Muscle of back (tissue), 11 donors: ENCODE measurements around the gene TGFBRAP1. TPM values are rescaled to one million over a fixed set of nuclear protein-coding genes. Genes with fewer than 3 reads are reported as not detected.

Experiments used
- DNase-seq, 3 donors: peaks; one replicate each; pipeline versions ENCODE4 v3.0.0 to v3.0.0-alpha.2; 2013
- polyA plus RNA-seq, 10 donors: library from polyadenylated mRNA; unstranded; fragments of 120-200 nt; gene quantifications; one replicate each; pipeline ENCODE4 v1.2.1, GENCODE V29; 2013; ENCODE audit not compliant: insufficient read length in 10 of 10

TGFBRAP1 gene
- polyA plus RNA-seq, 10 donors, result 7.3 to 10.0 (median 9.4) TPM

DNA sequence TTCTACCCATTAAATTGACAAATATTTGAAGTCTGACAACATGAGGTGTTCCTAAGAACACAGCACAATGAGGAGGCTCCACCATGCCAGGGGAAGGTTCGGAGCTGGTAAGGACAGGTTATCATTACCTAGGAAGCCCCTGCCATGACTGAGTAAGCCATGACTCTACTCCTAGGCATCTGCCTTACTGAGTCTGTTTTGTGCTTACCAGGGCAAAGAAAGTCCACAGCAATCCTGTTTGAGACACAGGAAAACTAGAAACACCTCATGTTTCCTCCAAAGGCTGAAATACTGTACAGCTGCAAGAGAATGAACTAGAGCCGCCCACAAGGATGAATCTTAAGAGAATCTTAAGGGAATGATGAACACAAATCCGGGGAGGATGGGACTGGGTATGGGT lies 11.6 kb downstream of the TGFBRAP1 start:
- no peak for DNase-seq

- no peak for DNase-seq
These were observed 14.2 kb downstream of the TGFBRAP1 start for GRCh38 chr2:105315314-105315713.

GRCh38 chr2:105313877-105314276 lies 15.7 kb downstream of the TGFBRAP1 start:
- no peak for DNase-seq

GRCh38 chr2:105309147-105309545 lies 20.4 kb downstream of the TGFBRAP1 start:
- peak in 1 of 3 donors; percentile 47 for DNase-seq

GRCh38 chr2:105308382-105309146 lies 21.0 kb downstream of the TGFBRAP1 start:
- no peak for DNase-seq

DNA sequence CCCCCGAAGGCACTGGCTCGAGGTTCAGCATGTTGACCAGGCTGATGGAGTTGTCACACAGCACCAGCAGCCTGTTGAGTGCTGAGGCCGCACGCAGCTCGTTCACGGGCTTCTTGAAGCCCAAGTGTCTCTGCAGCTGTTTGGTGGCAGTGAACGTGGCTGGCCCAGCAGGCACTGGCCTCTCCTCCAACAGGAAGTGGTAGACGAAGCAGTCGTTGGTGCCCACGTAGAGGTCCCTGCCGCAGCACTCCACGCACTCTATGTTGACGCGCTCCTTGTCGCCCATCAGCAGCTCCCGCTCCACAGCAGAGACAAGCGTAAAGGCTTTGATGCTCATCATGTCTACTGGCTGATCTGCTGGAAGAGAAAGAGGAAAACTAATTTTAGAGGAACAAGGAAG lies 21.6 kb downstream of the TGFBRAP1 start:
- no peak for DNase-seq

- no peak for DNase-seq
These were observed 22.0 kb downstream of the TGFBRAP1 start for GRCh38 chr2:105307550-105307949.

GRCh38 chr2:105307146-105307545 lies 22.4 kb downstream of the TGFBRAP1 start:
- no peak for DNase-seq

DNA sequence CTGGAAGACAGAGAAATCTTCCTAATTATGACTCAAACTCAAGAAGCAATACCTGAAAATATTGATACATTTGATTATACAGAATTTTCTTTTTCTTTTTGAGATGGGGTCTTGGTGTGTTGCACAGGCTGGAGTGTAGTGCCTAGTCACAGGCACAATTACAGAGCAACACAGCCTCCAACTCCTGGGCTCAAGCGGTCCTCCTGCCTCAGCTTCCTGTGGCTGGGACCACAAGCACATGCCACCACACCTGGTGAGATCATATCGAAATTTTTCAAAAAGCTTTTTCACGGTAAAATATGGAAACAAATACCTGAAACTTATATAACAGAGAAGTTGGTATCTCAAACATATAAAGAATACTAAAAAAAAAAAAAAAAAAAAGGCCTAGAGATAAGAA lies 27.9 kb downstream of the TGFBRAP1 start:
- no peak for DNase-seq

GRCh38 chr2:105299290-105299689 lies 30.2 kb downstream of the TGFBRAP1 start:
- no peak for DNase-seq

DNA sequence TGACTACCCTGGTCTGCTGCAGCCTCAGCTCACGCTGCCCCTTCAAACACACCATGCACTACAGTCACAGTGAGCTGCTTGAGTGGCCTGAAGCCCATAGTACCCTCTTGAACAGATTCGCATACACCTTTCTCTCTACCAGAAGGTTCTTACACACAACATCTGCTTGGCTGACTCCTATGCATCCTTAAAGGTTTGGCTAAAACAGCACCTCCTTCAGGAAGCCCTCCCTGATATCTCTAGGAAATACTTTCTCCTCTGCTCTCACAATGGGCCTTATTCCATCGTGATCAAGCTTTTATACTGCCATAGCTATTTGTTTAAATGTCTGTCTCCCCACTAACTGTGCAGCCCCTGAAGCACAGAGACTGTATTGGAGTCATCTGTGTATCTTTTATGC lies 31.5 kb downstream of the TGFBRAP1 start:
- no peak for DNase-seq

GRCh38 chr2:105297216-105297615 lies 32.3 kb downstream of the TGFBRAP1 start:
- DNase-seq, result no peak

DNA sequence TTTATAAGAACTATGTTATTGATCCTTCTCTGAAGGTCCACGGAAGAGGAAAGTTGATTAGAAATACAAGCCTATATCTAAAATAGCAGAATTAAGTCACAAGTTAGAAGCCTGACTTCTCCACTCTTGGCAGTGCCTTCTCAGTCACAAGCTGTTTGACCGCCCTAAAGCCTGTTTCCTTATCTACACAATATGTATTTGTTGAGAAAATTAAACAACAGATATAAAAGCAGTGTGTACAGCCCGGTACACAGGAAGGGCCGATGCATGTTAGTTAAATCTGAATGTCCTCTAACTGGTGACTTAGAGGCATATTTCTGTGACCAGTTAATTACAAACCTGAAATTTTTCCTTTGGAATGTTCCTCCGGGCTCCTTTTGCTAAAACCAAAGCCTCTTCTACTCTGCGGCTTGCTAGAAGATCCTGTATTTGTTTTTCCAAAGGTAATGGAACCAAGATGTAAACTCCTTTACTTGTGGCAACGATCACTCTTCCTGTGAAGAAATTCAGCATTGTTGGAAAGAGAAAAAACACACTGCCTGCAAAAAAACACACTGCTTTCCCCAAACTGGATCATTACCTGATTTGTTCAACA lies 33.4 kb downstream of the TGFBRAP1 start:
- no peak for DNase-seq

GRCh38 chr2:105294844-105295481 lies 34.6 kb downstream of the TGFBRAP1 start:
- DNase-seq, result peak; percentile 36 to 62 (median 37)

- no peak for DNase-seq
These were observed 35.5 kb downstream of the TGFBRAP1 start for GRCh38 chr2:105294046-105294445.

GRCh38 chr2:105291981-105292380 lies 37.6 kb downstream of the TGFBRAP1 start:
- DNase-seq, result no peak

DNA sequence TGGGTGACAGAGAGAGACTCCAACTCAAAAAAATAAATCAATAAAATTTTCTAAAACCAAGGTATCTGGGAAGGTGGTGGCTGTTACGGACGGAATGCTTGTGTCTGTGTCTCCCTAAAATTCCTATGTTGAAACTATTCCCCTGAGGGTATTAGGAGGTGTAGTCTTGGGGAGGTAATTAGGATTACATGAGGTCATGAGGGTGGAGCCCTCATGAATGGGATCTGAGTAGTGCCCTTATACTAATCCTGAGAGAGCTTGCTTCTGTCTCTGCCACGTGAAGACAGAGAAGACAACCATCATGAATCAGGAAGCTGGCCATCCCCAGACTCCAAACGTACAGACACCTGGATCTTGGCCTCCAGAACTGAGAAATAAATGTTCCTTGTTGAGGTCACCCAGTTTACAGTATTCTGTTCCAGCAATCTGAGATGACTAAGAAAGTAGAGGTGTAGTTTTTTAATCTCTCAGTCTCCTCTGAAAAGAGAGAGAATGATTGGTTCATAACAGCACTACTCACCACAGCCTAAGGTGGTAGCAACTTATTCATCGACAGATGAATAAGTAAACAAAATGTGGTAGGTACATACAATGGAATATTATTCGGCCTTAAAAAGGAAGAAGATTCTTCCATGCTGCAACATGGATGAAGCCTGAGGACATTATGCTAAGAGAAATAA lies 38.4 kb downstream of the TGFBRAP1 start:
- no peak for DNase-seq

GRCh38 chr2:105288133-105288532 lies 41.4 kb downstream of the TGFBRAP1 start:
- DNase-seq, result no peak

GRCh38 chr2:105287692-105288091 lies 41.8 kb downstream of the TGFBRAP1 start:
- DNase-seq, result no peak

DNA sequence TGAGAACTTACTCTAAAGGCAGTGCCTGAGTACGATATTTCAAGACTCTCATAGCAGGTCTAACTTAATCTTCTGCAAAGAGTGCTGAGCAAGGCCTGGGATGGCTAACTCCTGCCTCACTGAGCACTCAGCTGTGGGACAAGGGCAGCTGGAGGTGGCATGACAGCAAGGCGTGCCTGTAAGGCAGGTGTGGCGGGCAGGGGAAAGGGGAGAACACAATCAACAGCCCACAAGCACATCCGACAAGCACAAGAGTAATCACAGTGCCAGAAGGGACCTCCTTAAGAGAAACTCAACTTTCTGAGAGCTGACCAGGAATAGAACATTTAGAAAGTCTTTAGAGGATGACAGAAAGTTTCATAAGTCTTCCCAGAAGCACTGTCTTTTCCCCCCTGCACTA lies 46.0 kb downstream of the TGFBRAP1 start:
- no peak for DNase-seq

DNA sequence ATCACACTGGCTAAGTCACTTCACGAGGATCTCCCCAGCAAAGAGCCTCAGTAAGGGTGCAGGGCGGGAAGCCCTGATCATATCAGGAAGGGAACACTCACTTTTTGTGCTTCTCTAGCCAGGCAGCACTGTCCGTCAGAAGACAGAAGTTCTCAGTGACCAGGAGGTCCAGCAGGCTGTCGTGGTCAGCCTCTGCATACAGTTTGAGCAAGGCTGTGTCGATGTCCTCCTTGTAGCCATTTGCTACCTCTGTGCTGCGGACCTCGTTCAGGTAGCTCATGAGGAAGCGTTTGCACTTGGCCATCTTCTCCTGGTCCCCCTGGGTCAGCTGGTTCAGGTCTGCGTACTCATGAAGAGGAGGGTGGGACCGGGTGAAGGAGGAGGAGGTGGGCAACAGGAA lies 49.3 kb downstream of the TGFBRAP1 start:
- no peak for DNase-seq

DNA sequence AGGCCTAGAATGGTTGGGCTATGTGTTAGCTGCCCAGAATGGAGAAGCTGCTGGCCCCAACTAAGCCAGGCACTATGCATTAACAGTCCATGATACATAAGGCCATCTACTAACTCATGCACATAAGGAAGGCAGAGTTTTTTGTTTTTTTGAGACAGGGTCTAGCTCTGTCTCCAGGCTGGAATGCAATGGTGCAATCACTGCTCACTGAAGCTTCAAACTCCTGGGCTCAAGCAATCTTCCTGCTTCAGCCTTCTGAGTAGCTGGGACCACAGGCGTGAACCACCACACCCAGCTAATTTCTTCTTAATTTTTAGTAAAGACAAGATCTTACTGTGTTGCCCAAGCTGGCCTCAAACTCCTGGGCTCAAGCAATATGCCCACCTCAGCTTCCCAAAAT lies 50.4 kb downstream of the TGFBRAP1 start:
- DNase-seq, result no peak

DNA sequence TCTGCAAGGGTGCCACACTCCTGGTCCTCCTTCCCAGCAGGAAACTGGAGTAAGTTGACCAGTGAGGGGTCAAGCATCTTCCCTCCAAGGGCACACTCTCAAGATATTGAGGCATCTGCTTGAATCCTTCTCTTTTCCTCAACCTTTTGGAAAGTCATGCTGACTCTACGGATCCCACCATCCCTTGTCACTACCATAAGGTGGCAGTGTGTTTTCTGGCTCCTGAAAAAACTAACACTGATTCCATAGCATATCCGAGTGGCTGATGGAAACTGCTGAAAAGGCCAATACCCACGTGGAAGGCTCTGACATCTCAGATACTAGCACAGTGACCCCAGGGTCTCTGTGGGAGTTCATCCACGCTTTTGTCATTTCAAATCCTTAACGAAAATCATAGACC lies 50.9 kb downstream of the TGFBRAP1 start:
- DNase-seq, result no peak
